SK-N-SH treated with all-trans-retinoic acid at 6 μM for 48 hours (cell line): ENCODE results near the gene LYVE1.

Source experiments
- ATAC-seq: fragments of 200-7000 bp; cut with Tn5 transposase; 3 replicates; pipeline ENCODE4 v1.9.1; 2020; ENCODE audit warnings: mild to moderate bottlenecking, moderate library complexity
- ARNTL ChIP-seq: fragments of 450-650 bp; formaldehyde crosslinking; IDR thresholded peaks from 2 replicates; pipeline ENCODE4 v1.5.0; 2020; ENCODE audit warnings: low read depth, mild to moderate bottlenecking, moderate library complexity, borderline replicate concordance
- BACH2 ChIP-seq: fragments of 250-450 bp; sonication (Bioruptor Pico); IDR thresholded peaks from 2 replicates; pipeline ENCODE4 v1.9.0; 2021; ENCODE audit warnings: mild to moderate bottlenecking, borderline replicate concordance
- CSDC2 ChIP-seq: fragments of 250-450 bp; sonication (Bioruptor Pico); IDR thresholded peaks from 2 replicates; pipeline ENCODE4 v1.5.0; 2020; ENCODE audit warnings: mild to moderate bottlenecking, moderate library complexity
- ESRRG ChIP-seq: fragments of 250-450 bp; sonication (Bioruptor Pico); IDR thresholded peaks from 2 replicates; pipeline ENCODE4 v1.6.1; 2021; ENCODE audit warnings: mild to moderate bottlenecking
- GLIS3 ChIP-seq: fragments of 250-450 bp; sonication (Bioruptor Pico); IDR thresholded peaks from 2 replicates; pipeline ENCODE4 v1.5.0; 2020; ENCODE audit warnings: mild to moderate bottlenecking, moderate library complexity
- ISL1 ChIP-seq: fragments of 250-450 bp; sonication (Bioruptor Pico); IDR thresholded peaks from 2 replicates; pipeline ENCODE4 v2.1.2; 2022; ENCODE audit warnings: mild to moderate bottlenecking, moderate library complexity
- OSR1 ChIP-seq: fragments of 250-450 bp; sonication (Bioruptor Pico); IDR thresholded peaks from 2 replicates; pipeline ENCODE4 v1.8.0; 2022; ENCODE audit warnings: moderate library complexity, mild to moderate bottlenecking, inconsistent platforms
- POU6F1 ChIP-seq: fragments of 250-450 bp; sonication (Bioruptor Pico); IDR thresholded peaks from 2 replicates; pipeline ENCODE4 v1.8.0; 2021; ENCODE audit warnings: low read depth, mild to moderate bottlenecking, moderate library complexity, borderline replicate concordance
- PPARA ChIP-seq: fragments of 250-450 bp; sonication (Bioruptor Pico); IDR thresholded peaks from 2 replicates; pipeline ENCODE4 v1.5.0; 2020; ENCODE audit warnings: mild to moderate bottlenecking, borderline replicate concordance
- RARB ChIP-seq: fragments of 250-450 bp; sonication (Bioruptor Pico); IDR thresholded peaks from 2 replicates; pipeline ENCODE4 v1.8.0; 2021; ENCODE audit warnings: mild to moderate bottlenecking, moderate library complexity
- SNAI2 ChIP-seq: fragments of 250-450 bp; sonication (Bioruptor Pico); IDR thresholded peaks from 2 replicates; pipeline ENCODE4 v1.5.0; 2020; ENCODE audit warnings: mild to moderate bottlenecking, moderate library complexity
- TCF4 ChIP-seq: fragments of 250-450 bp; sonication (Bioruptor Pico); IDR thresholded peaks from 2 replicates; pipeline ENCODE4 v1.8.0; 2021; ENCODE audit warnings: mild to moderate bottlenecking, moderate library complexity, borderline replicate concordance
- TOX ChIP-seq: fragments of 250-450 bp; sonication (Bioruptor Pico); IDR thresholded peaks from 2 replicates; pipeline ENCODE4 v1.8.0; 2021; ENCODE audit warnings: mild to moderate bottlenecking, moderate library complexity, borderline replicate concordance
- ZC3H10 ChIP-seq: fragments of 250-450 bp; sonication (Bioruptor Pico); IDR thresholded peaks from 2 replicates; pipeline ENCODE4 v1.5.1; 2021; ENCODE audit warnings: mild to moderate bottlenecking, moderate library complexity
- ZFP3 ChIP-seq: fragments of 250-450 bp; sonication (Bioruptor Pico); IDR thresholded peaks from 2 replicates; pipeline ENCODE4 v1.5.0; 2020; ENCODE audit warnings: mild to moderate bottlenecking, moderate library complexity
- ZFP30 ChIP-seq: fragments of 450-650 bp; formaldehyde crosslinking; IDR thresholded peaks from 2 replicates; pipeline ENCODE4 v1.5.0; 2022; ENCODE audit warnings: mild to moderate bottlenecking, moderate library complexity
- ZNF565 ChIP-seq: fragments of 450-650 bp; formaldehyde crosslinking; conservative IDR thresholded peaks from 2 replicates; pipeline ENCODE4 v1.5.0; 2020; ENCODE audit warnings: low read depth, mild to moderate bottlenecking, moderate library complexity
- ZNF70 ChIP-seq: fragments of 450-650 bp; formaldehyde crosslinking; IDR thresholded peaks from 2 replicates; pipeline ENCODE4 v1.5.0; 2020; ENCODE audit warnings: mild to moderate bottlenecking, moderate library complexity
- TF ChIP-seq, protein P1 (sequence below): fragments of 250-450 bp; sonication (Bioruptor Pico); IDR thresholded peaks from 2 replicates; pipeline ENCODE4 v1.5.0; 2020; ENCODE audit warnings: mild to moderate bottlenecking, moderate library complexity
- TF ChIP-seq, protein P2 (sequence below): fragments of 250-450 bp; sonication (Bioruptor Pico); IDR thresholded peaks from 2 replicates; pipeline ENCODE4 v1.8.0; 2020; ENCODE audit warnings: mild to moderate bottlenecking, moderate library complexity, borderline replicate concordance

LYVE1 gene

DNA sequence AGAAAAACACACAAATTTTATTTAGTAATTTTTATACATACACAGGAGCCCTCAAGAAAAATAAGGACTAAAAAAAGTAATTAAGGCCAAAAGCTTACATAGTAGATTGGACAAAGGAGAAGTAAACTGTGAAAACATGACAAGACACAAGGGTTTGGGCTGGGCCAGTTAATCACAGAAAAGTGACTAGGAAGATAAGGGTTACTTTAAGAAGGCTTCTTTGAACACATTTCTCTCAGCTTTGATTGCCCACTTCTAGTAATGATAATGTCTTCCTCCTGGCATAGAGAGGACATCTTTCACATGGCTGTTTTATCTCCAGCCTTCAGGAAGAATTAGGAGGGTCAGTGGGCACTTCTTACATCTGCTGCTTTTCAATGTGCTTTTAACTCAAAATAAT lies 30.9 kb downstream of the LYVE1 start (continued):
- TF ChIP-seq, protein P1, sequence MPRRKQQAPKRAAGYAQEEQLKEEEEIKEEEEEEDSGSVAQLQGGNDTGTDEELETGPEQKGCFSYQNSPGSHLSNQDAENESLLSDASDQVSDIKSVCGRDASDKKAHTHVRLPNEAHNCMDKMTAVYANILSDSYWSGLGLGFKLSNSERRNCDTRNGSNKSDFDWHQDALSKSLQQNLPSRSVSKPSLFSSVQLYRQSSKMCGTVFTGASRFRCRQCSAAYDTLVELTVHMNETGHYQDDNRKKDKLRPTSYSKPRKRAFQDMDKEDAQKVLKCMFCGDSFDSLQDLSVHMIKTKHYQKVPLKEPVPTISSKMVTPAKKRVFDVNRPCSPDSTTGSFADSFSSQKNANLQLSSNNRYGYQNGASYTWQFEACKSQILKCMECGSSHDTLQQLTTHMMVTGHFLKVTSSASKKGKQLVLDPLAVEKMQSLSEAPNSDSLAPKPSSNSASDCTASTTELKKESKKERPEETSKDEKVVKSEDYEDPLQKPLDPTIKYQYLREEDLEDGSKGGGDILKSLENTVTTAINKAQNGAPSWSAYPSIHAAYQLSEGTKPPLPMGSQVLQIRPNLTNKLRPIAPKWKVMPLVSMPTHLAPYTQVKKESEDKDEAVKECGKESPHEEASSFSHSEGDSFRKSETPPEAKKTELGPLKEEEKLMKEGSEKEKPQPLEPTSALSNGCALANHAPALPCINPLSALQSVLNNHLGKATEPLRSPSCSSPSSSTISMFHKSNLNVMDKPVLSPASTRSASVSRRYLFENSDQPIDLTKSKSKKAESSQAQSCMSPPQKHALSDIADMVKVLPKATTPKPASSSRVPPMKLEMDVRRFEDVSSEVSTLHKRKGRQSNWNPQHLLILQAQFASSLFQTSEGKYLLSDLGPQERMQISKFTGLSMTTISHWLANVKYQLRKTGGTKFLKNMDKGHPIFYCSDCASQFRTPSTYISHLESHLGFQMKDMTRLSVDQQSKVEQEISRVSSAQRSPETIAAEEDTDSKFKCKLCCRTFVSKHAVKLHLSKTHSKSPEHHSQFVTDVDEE (CRISPR knock-in tag): no peak

DNA sequence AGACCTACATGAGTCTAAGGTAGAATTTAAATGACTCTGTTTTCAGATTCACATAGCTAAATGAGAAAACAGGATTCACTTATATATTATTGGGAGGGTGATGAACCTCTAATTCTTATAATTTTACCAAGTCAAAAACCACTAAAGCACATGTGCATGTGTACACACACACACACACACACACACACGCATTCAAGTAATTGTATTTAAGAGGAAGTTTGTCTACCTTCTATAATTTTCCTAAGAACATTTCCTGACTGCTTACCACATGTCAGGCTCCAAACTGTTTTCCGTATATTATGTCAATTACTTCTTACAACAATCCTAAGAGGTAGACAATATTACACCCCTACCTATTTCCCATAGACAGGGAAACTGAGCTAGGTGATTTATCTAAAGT lies 34.1 kb downstream of the LYVE1 start:
- no peak for TF ChIP-seq SNAI2 (CRISPR knock-in tag)
- no peak for TF ChIP-seq GLIS3 (CRISPR knock-in tag)
- no peak for TF ChIP-seq ZC3H10 (CRISPR knock-in tag)
- TF ChIP-seq TCF4 (CRISPR knock-in tag): no peak
- no peak for TF ChIP-seq ZNF70 (CRISPR knock-in tag)
- TF ChIP-seq, protein P2, sequence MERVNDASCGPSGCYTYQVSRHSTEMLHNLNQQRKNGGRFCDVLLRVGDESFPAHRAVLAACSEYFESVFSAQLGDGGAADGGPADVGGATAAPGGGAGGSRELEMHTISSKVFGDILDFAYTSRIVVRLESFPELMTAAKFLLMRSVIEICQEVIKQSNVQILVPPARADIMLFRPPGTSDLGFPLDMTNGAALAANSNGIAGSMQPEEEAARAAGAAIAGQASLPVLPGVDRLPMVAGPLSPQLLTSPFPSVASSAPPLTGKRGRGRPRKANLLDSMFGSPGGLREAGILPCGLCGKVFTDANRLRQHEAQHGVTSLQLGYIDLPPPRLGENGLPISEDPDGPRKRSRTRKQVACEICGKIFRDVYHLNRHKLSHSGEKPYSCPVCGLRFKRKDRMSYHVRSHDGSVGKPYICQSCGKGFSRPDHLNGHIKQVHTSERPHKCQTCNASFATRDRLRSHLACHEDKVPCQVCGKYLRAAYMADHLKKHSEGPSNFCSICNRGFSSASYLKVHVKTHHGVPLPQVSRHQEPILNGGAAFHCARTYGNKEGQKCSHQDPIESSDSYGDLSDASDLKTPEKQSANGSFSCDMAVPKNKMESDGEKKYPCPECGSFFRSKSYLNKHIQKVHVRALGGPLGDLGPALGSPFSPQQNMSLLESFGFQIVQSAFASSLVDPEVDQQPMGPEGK (CRISPR knock-in tag): no peak
- TF ChIP-seq ESRRG (CRISPR knock-in tag): no peak
- no peak for TF ChIP-seq OSR1 (CRISPR knock-in tag)
- no peak for TF ChIP-seq ZFP3
- no peak for TF ChIP-seq TOX
- TF ChIP-seq PPARA (CRISPR knock-in tag): no peak
- ATAC-seq: no peak

DNA sequence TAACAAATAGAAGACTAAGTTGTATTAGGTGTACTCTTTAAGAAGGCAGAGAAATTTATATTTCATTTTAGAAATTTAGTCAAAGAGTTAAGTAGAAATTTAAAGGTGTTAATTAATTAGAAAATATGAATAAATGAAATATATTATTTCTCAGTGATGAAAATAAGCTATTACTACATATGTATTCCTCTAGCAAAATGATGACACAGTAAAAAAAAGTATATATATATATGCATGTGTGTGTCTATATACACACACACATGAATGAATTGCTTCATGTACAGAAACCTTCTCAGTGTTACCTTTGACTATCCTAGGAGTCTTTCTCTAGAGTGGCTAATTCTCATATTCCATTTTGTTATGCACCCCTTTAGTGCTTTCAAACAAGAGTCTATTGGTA lies 35.1 kb downstream of the LYVE1 start:
- ATAC-seq: no peak
- no peak for TF ChIP-seq RARB
- TF ChIP-seq ARNTL (CRISPR knock-in tag): no peak
- TF ChIP-seq TCF4 (CRISPR knock-in tag): no peak
- TF ChIP-seq, protein P2 (CRISPR knock-in tag): no peak
- TF ChIP-seq, all 23 proteins: peak for 0

GRCh38 chr11:10532526-10532925 lies 35.9 kb downstream of the LYVE1 start:
- TF ChIP-seq ISL1 (CRISPR knock-in tag) (no peak), CSDC2 (no peak), SNAI2 (CRISPR knock-in tag) (no peak), POU6F1 (CRISPR knock-in tag) (no peak), ZFP3 (no peak), BACH2 (CRISPR knock-in tag) (no peak), ZFP30 (CRISPR knock-in tag) (no peak), RARB (no peak), PPARA (CRISPR knock-in tag) (no peak), OSR1 (CRISPR knock-in tag) (no peak), ARNTL (CRISPR knock-in tag) (no peak), ZC3H10 (CRISPR knock-in tag) (no peak), ESRRG (CRISPR knock-in tag) (no peak), TCF4 (CRISPR knock-in tag) (no peak), TOX (no peak), GLIS3 (CRISPR knock-in tag) (no peak), ZNF565 (CRISPR knock-in tag) (no peak)
- TF ChIP-seq, protein P1 (CRISPR knock-in tag): no peak
- TF ChIP-seq, protein P2 (CRISPR knock-in tag): no peak
- no peak for ATAC-seq
